Right hindlimb (tissue), 1 donor: ENCODE measurements around the gene LAMTOR4.

Source experiments
- DNase-seq: peaks from one replicate; pipeline ENCODE4 v3.0.0-alpha.2; 2018

LAMTOR4 gene

DNA sequence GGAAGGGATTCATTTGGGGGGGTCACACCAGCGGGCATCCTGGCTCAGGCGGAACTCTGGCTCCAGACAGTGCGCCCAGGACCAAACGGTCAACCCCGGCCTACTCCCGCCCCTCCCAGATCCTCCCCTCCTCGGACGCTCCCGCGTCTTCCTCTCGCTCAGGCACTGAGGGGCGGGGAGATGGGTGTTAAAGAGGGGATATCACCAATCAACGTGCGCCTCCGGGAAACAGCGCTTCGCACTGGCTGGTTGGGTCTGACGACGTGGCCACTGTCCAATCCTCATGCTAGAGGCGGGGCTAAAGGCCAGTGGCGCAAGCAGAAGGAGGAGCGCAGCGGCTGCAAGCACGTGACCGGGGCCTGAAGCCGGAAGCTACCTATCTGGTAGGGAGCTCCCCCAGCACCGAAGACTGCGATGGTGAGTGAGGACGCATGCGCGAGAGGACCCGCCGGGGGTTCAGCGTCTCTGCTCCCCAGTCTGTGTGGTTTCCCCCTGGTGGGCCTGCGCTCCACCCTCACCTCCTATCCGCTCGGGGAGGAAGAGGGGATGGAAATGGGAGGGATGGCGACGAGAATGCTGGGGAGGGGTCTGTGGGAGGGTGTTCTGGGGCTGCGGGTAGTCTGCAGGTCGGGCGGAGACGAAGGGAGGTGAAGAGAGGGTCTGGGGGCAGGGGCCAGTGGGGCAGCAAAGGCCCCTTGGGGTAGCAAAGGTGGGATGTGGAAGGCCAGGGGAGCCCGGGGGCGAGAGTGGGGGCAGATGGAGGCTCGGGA is at the start of gene LAMTOR4:
LAMTOR4 (plus strand) TSS at position 360 of the 770 bp plus-strand sequence; CDS start at position 415, 55 bp downstream.
- peak; percentile 99 for DNase-seq

DNA sequence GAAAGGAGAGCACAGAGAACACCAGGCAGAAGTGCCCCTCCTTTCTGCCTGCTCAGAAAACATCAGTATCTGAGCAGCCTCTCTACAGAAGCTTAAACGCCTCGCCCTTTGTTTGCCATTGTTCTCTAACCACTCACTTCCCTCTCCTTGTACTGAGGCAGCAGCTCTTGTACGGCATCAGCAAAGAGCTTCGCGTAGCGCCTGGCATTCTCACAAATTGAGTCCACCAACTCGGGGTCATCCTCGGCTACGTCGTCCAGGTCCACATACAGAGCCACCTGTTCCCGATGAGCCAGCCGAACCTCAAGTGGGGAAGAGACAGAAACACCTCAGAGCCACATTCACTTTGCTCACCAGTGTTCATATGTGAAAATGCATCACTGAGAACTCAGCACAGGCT is 49.3 kb upstream of the LAMTOR4 start:
- DNase-seq: no peak

DNA sequence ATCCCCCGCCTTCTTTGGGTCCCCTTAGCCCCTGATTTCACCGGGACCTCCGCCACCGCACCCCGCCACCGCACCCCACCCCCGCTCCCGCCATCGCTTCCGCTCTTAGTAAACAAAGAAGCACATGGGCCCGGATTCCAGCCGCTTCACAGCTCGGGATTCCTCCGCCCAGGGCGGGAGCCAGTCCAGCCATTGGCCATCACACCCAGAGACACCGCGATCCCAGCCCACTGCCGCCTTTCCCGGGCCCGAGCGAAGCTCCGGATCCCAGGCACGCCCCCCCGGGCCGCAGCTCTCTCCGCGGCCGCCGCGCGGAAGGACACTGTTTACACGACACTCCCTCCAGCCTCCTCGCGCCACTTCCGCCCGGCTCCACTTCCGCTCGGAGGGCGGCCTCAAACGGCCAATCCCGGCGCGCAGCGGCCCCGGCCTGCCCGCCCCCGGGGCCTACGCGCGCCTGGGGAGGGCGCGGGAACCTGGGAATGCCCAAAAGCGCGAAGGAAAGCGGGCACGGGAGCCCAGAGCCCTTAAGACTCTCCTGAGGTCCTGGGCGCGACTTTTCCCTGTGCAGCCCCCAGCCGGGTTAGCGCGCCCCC is 48.2 kb upstream of the LAMTOR4 start:
- peak; percentile 96 for DNase-seq

DNA sequence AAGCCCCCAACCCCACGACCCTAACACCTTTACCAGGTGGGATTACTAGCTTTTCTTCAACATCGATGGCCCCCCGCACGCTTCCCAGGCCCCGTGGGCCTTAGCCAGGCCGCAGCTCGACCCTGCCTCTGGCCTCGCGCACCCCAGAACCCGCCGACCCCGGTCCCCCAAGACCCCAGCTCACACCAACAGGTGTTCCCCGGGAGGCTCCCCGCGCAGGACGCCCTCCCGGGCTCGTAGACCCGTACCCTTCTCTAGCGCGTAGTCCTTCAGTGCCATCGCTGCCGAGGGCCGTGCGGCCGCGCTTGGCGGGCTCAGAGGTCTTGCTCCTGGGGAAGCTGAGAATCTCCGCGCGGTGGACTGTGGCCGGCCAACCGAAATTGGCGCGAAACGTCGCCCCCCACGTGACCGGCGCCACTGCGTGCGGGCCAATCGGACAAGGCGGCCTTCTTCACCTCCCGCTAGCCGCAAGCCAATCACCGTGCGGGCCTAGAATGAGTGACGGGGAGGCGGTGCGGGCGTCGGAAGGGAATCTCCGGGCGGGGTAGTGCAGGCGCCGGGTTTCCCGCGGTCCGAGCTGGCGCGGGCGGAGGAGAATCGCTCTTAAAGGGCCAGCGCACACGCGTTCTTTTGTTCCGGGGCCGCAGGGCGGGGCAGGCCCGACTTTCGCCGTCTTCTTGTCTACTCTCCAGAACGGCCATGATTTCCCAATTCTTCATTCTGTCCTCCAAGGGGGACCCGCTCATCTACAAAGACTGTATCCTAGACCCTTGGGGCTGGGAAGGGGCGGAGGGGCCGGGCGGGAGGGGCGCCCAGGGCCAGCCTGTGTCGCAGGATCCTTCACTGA is 47.5 kb upstream of the LAMTOR4 start, which contains the start of the genes AP4M1 and MCM7:
AP4M1 (plus strand) TSS at position 628 of the 847 bp plus-strand sequence; CDS start at position 700, 72 bp downstream.
MCM7 (minus strand) TSS at position 382 of the 847 bp plus-strand sequence; CDS start at position 279, 103 bp downstream.
- DNase-seq: peak; percentile 99

DNA sequence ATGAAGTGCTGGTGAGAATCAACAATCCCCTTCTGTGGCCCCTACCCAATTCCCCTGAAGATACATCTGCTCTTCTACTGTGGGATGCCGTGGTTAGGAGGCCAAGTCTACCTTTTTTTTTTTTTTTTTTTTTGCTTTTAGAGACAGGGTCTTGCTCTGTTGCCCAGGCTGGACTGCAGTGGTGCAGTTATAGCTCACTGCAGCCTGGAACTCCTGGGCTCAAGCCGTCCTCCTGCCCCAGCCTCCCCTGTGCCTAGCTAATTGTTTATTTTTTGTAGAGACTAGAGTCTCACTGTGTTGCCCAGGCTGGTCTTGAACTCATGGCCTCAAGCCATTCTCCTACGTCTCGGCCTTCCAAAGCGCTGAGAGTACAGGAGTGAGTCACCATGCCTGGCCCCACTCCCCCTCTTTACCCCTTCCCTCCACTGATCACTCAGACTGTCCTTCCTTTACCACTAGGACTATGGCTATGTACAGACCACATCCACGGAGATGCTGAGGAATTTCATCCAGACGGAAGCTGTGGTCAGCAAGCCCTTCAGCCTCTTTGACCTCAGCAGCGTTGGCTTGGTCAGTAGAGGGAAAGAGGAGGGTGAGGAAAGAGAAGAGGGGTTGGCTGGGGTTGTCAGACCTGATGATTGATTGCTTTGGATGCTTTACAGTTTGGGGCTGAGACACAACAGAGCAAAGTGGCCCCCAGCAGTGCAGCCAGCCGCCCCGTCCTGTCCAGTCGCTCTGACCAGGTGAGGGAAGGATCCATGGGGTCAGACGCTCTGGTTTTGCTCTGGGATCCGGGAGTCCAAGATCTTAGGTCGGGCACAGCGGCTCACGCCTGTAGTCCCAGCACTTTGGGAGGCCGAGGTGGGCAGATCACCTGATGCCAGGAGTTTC is 45.5 kb upstream of the LAMTOR4 start:
- no peak for DNase-seq

DNA sequence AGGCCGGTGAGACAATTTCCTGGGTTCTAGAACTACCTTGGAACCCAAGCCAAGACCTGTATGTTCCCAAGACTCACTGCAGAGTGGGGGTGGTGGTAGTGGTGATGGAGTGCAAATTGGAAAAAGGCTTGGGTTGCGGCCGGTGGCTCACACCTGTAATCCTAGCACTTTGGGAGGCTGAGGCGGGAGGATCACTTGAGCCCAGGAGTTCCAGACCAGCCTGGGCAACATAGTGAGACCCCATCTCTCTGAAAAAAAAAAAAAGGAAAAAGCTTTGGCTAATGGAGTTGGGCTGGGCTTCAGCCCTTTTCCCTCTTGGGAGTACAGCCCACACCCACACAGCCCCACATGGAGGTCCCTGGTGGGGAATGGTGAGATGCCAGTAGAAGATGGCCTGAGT is 43.2 kb upstream of the LAMTOR4 start:
- no peak for DNase-seq

DNA sequence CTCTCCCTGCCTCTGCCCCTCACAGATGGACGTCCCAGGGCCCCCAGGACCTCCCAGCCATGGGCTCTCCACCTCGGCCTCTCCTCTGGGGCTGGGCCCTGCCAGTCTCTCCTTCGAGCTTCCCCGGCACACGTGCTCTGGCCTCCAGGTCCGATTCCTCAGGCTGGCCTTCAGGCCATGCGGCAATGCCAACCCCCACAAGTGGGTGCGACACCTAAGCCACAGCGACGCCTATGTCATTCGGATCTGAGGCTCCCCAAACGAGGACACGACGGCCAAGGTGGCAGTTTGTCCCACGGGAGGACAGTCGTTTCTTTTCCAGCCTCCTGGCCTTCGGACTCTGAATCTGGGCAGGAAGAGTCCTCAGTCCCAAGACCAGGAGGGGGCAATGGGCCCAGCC is 42.1 kb upstream of the LAMTOR4 start:
- DNase-seq: no peak

DNA sequence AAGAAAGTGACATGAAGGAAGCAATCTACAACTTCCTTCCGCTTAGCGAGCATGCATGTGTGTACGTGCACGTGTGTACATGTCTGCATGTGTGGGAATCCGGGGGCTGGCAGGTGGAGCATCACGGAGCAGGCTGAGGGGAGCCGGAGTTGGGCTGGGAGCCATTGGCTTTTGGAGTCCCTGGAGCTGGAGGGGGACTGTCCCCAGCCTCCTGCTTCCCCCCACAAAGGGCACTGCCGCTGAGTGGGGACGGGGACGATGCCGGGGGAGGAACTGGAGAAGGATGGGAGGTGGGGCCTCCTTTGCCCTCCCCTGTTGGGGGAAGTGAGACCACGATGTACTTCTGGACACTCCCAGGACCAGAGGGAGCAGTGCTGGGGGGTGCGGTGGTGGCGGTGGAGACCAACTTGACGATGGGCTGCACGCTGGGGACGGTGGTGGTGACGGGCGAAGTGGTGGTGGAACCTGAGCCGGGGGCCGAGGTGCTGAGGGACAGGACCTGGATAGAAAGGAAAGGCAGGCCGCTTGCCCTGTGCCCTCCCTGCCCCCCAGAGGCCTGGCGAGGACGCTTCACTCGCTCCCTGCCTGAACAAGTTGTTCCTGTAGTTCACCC is 41.5 kb upstream of the LAMTOR4 start:
- DNase-seq: no peak

DNA sequence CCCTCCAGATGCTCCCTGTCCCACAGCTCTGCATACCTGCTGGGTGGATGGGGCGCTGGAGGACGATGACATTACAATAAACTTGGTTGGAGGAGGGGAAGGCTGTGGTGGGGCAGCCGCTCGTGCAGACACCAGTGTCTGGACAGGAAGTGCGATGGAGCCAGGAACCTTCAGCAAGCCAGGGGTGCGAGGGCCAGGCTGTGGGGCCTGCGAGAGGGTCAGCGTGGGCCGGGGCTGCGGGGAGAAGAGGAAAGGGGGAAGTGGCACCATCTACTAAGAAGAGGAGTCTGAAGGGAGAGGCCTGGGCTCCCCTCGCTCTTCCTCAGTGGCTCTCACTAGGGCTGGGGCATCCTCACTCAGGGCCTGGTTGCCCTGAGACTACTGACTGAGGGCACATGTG is 40.8 kb upstream of the LAMTOR4 start:
- no peak for DNase-seq

DNA sequence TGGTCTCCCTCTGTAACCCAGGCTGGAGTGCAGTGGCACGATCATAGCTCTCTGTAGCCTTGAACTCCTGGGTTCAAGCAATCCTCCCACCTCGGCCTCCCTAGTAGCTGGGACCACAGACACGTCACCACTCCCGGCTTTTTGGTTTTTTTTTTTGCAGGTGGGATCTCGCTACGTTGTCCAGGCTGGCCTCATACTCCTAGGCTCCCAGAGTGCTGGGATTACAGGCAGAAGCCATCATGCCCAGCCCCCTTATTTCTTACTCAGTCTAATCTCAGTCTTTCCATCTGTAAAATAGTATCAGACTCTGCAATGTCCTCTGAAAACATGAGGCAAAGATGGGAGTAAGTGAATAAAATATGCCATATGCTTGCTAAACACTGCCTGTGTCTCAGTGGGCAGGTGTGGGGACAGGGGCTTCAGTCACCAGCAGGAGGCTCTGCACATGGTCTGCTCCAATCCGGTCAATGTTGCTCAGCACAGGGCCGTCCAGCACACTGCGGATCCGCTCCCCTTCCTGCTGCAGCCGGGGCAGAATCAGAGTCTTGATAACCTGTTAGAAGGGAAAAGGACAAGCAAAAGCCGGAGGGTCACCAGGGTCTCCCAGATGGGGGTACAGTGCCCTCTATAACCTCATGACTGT is 39.1 kb upstream of the LAMTOR4 start:
- DNase-seq: no peak

DNA sequence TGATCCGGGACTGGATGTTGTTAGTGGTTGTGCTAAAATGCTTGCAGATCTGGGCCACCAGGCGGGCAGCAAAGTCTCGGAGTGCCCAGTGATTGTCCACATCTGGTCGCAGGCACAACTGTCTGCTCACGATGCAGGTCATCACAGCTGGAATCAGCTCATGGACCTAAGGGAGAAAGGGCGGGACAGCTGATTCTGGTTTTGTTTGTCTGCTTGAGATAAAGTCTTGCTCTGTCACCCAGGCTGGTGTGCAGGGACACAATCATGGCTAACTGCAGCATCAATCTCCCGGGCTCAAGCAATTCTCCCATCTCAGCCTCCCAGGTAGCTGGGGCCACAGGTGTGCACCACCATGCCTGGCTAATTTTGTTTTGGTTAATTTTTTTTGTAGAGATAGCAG is 37.6 kb upstream of the LAMTOR4 start:
- DNase-seq: no peak

DNA sequence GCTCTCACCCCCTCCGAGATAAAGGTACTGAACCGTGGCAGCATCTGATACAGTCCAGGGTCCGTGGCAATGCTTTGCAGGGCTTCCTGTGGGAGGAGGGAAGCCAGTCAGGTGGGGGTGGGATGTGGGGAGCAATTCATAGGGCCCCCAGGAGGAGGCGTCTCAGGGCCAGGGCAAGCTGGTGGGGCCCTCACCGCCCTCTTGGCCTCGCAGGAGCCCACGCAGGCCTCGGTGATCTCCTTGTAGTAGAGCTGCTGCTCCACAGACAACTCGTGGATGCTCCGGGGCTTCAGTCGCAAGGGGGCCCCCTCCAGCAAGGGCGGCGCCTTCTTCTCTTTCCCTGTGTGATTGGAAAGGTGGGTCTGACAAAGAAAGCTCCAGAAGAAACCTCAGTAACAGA is 36.8 kb upstream of the LAMTOR4 start:
- DNase-seq: no peak

DNA sequence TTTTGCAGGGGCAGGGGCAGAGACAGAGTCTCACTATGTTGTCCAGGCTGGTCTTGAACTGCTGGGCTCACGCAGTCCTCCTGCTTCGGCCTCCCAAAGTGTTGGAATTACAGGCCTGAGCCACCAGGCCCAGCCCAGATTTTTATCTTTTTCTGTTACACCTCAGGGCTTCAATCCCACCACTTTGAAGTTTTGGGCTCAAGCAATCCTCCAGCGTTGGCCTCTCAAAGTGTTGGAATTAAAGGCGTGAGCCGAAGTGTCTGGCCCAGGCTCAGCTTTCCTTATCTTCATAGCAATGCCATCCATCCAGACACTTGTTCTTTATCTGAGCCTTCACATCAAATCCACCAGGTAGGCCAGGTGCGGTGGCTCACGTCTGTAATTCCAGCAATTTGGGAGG is 33.7 kb upstream of the LAMTOR4 start:
- no peak for DNase-seq

DNA sequence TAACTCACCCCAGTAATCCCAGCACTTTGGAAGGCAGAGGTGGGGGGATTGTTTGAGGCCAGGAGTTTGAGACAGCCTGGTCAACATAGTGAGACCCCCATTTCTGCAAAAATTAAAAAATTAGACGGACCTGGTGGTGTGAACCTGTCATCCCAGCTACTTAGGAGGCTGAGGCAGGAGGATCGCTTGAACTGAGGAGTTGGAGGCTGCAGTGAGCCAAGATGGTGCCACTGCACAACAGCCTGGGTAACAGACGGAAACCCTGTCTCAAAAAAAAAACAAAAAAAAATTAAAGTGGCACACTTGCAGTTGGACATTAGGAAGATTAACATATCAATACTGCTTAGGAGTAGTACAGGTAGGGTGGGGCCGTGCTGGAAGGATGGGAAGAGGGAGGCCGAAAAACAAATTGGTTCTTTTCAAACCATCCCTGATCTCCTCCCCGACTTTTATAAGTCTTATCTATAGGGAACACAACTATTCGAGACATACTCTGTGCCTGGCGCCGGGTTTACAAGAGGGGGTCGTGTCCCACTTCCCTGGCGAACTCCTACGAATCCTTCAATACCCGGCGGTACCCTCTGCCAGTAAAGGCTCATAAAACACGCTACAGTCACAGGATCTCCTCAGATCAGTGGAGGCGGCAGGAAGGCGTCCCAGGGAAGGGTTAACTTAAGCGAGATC is 30.2 kb upstream of the LAMTOR4 start:
- no peak for DNase-seq

DNA sequence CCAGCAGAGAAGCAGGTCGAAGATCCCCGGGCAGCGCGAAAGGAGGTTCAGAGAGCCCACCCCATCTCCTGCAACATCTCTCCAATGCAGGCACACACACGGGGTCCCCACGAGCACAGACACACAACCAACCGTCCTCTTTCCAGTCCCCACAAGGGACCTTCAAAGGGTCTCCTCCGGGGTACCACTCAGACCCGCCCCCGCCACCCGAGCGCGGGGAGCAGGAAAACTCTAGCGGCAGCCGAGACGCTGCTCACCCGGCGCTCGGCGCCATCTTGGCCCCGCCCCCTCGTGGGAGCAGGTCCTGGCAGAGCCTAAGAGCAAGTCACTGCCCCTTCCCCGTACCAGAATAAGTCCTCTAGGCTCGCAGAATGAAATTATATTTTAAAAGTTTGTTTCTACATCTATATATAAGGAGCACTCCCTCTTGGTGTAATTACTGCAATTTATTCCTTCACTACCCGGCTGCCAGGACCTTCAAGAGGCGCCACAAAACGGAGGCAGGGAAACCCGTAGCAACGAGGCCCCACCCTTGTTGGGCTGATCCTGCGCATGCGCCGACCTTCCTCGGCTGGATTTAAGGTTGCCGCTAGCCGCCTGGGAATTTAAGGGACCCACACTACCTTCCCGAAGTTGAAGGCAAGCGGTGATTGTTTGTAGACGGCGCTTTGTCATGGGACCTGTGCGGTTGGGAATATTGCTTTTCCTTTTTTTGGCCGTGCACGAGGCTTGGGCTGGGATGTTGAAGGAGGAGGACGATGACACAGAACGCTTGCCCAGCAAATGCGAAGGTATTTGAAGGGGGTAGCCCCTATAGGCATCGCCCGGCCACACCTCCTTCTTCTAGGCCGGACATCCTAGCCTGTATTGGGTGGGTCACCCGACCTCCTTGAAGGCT is 29.4 kb upstream of the LAMTOR4 start, which contains the start of the genes CNPY4 and TAF6:
CNPY4 (plus strand) TSS at position 563 of the 898 bp plus-strand sequence; CDS start at position 674, 111 bp downstream.
TAF6 (minus strand) TSS at position 287 of the 898 bp plus-strand sequence. CDS start 5,149 bp downstream, outside the sequence.
- DNase-seq: peak; percentile 97

DNA sequence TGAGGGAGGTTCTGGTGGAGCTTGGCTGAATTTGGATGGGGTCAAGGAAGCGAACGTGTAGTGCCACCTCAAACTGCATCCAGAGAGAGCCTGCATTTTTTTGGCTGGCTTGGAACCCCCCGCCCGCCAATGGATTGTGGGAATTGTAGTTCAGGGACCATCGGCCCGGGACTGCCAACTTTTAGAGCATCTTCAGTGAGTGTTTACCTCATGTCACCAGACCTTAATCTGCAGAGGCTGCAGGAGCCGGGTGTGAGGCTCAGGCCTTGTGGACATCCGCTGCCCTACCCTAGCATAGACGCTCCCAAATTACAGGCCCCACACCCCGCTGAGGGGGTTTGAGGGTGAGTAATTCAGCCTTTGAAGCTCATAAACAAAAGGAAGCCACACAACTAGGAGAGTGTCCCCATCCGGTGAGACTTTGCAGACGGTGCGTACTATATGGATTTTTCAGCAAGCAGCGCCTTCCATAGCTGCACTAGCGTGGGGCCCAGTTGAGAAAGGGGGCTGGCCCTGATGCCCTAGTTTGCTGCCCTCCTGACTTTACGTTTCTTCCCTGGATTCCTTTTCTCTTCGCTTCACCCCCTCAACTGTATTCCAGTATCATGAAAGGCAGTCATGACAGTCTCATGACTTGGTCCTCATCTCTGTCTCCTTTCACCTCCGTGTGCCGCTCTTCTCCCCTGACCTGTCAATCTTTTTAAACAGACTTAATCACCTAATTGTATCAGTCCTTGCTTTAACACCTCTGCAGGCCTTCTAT is 28.6 kb upstream of the LAMTOR4 start:
- peak; percentile 86 for DNase-seq

DNA sequence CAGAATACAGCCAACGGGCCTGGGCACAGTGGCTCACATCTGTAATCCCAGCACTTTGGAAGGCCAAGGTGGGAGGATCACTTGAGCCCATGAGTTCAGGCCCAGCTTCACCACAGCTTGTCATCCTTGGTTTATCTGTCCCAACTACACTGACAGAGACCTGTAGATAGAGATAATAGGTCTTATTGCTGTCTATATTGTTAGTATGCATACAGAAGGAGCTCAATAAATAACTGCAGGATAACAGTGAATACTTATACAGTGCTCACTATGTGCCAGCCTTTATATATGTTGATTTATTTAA is 28.0 kb upstream of the LAMTOR4 start:
- no peak for DNase-seq

DNA sequence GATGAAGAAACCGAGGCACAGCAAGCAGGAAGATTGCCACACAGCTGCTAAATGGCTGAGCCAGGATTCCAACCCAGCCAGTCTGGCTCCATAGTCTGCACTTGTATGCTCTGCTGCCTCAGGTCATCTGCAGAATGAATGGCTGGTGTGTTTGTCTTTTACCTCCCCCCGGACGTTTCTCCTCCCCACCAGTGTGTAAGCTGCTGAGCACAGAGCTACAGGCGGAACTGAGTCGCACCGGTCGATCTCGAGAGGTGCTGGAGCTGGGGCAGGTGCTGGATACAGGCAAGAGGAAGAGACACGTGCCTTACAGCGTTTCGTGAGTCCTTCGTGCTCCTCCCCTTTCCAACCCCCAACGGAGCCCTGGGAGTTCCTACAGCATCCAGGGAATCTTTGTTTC is 26.7 kb upstream of the LAMTOR4 start:
- DNase-seq: no peak

DNA sequence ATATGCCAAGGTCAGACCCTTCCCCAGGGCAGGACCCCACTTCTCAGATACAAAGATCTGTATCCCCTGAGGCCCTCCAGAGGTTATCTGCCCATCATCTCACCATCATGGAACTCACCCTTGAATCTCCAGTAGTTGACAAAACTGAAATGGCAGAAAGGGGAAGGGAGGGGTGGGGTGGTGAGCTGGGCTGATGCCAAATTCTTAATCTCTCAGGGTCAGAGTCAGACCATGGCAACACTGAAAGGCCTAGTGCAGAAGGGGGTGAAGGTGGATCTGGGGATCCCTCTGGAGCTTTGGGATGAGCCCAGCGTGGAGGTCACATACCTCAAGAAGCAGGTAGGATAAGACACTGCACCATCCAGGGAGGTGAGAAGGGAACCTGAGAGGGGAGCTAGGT is 26.1 kb upstream of the LAMTOR4 start:
- no peak for DNase-seq
